Measurements from ENCODE around the gene ZNRF4.

GRCh38 chr19:5423567-5424125, 31.6 kb upstream of the ZNRF4 start:
- TF ChIP-seq CTCF (tag by site-specific recombination; IDR thresholded peaks at IDR 0.05) = no peak
- TF ChIP-seq ZSCAN5A (tag by site-specific recombination; IDR thresholded peaks at IDR 0.05) = no peak
- TF ChIP-seq ZNF549 (tag by site-specific recombination; IDR thresholded peaks at IDR 0.05) = no peak
- TF ChIP-seq ZNF391 (tag by site-specific recombination; IDR thresholded peaks at IDR 0.05; ENCODE audit: borderline replicate concordance, low read depth) = no peak
- no peak; the same call in 1 of the 2 replicates for TF ChIP-seq ZNF776 (tag by site-specific recombination; IDR thresholded peaks at IDR 0.05; ENCODE audit: borderline replicate concordance)
- TF ChIP-seq ZNF639 (tag by site-specific recombination; IDR thresholded peaks at IDR 0.05) = no peak
- TF ChIP-seq GLI4 (tag by site-specific recombination; IDR thresholded peaks at IDR 0.05) = no peak
- no peak for TF ChIP-seq ZNF600 (tag by site-specific recombination; IDR thresholded peaks at IDR 0.05)
- TF ChIP-seq ATF2 (tag by site-specific recombination; IDR thresholded peaks at IDR 0.05; ENCODE audit: low read depth) = no peak
- TF ChIP-seq PATZ1 (tag by site-specific recombination; IDR thresholded peaks at IDR 0.05) = no peak

Data from HEK293 (cell line).